Activated CD4-positive, alpha-beta memory T cell treated with anti-CD3 and anti-CD28 coated beads for 36 hours (primary cell): ENCODE measurements around the gene HNRNPUL1. TPM values are rescaled to one million over a fixed set of nuclear protein-coding genes. Genes with fewer than 3 reads are reported as not detected.

Experiments used
- CTCF ChIA-PET: fragments of 350-600 bp; sonication (Branson Sonifier 250); formaldehyde crosslinking; loops from one replicate; lab custom pipeline; 2021; ENCODE audit warnings: antibody characterized with exemption, inconsistent platforms; lab: Charles Lee
- POLR2A ChIA-PET: fragments of 350-600 bp; sonication (Branson Sonifier 250); formaldehyde crosslinking; loops from one replicate; lab custom pipeline; 2021; ENCODE audit warnings: antibody characterized with exemption; lab: Charles Lee
- DNase-seq: peaks from one replicate; pipeline ENCODE4 v3.0.0-alpha.2; 2020
- H3K27ac Mint-ChIP-seq: one replicate; pipeline ENCODE4 v1.8.0; 2021; ENCODE audit warnings: mixed read lengths
- H3K27me3 Mint-ChIP-seq: one replicate; pipeline ENCODE4 v1.8.0; 2021; ENCODE audit warnings: mixed read lengths
- H3K36me3 Mint-ChIP-seq: one replicate; pipeline ENCODE4 v1.8.0; 2021; ENCODE audit warnings: mixed read lengths
- H3K4me1 Mint-ChIP-seq: one replicate; pipeline ENCODE4 v1.8.0; 2021; ENCODE audit warnings: low read depth, mixed read lengths
- H3K4me3 Mint-ChIP-seq: one replicate; pipeline ENCODE4 v1.8.0; 2021; ENCODE audit warnings: mild to moderate bottlenecking, mixed read lengths
- H3K9me3 Mint-ChIP-seq: one replicate; pipeline ENCODE4 v1.8.0; 2021; ENCODE audit warnings: mixed read lengths
- intact Hi-C: fragments of 100-400 bp; cut with micrococcal nuclease; formaldehyde crosslinking; loops from one replicate; pipeline ENCODE4 v1.15.1; 2023
- total RNA-seq, 2 experiments: library from RNA; stranded (reverse); gene quantifications; one replicate each; pipeline ENCODE4 v1.2.3, GENCODE V29; 2021

The HNRNPUL1 gene
- total RNA-seq, 2 experiments from 2014 or later: 290 to 295 TPM

DNA sequence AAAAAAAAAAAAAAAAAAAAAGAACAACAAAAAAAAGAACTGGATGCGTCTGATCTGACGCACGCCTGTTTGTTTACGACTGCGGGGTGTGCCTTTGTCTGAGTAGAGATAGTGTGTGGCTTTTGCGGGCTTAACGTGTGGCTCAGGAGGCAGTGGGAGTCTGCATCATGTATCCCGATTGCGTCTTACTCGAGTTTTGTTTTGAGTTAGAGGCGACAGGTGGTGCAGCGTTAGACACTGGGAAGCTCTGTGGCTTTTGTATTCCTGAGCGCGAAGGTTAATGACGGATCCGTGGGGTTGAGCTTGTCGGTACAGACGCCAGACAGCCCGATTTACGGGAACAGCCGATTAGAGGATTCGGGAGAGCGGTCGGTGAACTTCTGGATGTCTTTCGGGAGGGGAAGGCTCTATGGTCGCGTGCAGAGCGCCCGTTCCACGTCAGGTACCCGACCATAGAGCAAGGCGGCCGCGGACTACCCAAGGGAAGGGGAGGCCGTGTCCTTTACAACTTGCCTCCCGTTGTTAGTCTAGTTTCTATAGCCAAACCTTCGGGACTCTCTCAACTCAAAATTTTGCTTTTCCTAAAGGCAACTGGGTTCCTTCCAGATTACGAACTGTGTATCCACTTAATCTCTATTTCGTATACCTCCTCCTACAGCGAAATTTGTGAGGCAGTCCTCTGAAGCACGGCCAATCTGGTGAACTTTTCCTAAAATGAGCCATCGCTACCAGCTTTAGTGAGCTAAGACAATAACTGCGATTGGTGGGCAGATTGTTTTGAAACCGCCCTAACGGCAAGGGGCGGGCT, 926 bp upstream of the HNRNPUL1 start:
- ChIA-PET CTCF (interaction anchor here (0.9 to 9.3 kb wide), 18 partner anchors 8 to 300 kb away, joined by 3 to 118 read pairs (median 4); partner anchors contain the start of genes CCDC97 and DMAC2), POLR2A (interaction anchor here (1.0 to 4.9 kb wide), 12 partner anchors 35 to 798 kb away, joined by 3 to 97 read pairs (median 8); partner anchors contain the start of genes B9D2, BLVRB, CCDC97 and RAB4B)
- Mint-ChIP-seq H3K36me3 (peaks cover 35% of the 10 kb centered on the region), H3K4me3 (peak overlapping the region; percentile 97), H3K27me3 (peaks cover 4% of the 10 kb centered on the region), H3K9me3 (no peaks in the 10 kb centered on the region), H3K27ac (peak overlapping the region; percentile 100), H3K4me1 (peaks cover 44% of the 10 kb centered on the region)
- DNase-seq: peak; percentile 96
- intact Hi-C loops: loop anchor here (1.0 to 5.0 kb wide), 12 partner anchors 38 to 1861 kb away; partner anchors contain the start of genes ACTMAP, B9D2, BCKDHA and COQ8B

DNA sequence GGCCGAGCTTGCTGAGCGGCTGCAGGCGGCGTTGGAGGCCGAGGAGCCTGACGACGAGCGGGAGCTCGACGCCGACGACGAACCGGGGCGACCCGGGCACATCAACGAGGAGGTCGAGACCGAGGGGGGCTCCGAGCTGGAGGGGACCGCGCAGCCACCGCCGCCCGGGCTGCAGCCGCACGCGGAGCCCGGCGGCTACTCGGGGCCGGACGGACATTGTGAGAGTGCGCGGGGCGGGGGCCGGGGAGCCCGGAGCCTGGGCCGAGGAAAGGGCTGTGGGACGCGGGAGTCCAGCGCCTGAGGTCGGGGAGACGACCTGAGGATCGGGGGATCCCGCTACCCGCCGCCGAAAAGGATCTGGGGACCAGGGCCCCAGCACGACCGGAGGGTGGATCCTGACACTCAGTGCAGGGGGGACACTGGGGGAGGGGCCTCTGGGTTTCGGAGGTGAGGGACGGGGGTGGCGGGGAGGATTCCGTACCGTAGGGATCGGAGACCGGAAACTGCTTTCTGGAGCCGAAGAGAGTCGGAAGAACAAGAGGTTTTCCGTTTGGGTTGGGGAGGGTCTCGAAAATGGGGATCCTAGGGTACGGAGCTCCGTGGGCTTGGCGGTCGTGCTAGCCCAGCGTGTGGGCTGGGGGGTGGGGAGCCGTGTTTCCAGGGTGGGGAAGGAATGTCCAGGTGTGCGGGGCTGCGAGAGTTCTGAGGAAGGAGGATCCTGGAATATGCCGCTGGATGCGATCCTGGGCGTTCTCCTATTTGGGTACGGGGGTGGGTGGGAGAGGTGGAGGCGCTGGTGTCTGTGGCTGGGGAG, 616 bp downstream of the HNRNPUL1 start:
- peak; percentile 76 for DNase-seq
- Mint-ChIP-seq H3K9me3 (no peaks in the 10 kb centered on the region), H3K27me3 (peaks cover 4% of the 10 kb centered on the region), H3K36me3 (peaks cover 41% of the 10 kb centered on the region), H3K4me3 (peak overlapping the region; percentile 97), H3K4me1 (peaks cover 46% of the 10 kb centered on the region), H3K27ac (peak overlapping the region; percentile 100)
- intact Hi-C loops: loop anchor here (5.0 kb wide), 2 partner anchors 462 to 1862 kb away; no protein-coding TSS in a partner anchor
- POLR2A ChIA-PET: interaction anchor here (0.6 to 4.9 kb wide), 12 partner anchors 10 to 799 kb away, joined by 3 to 97 read pairs (median 5); partner anchors contain the start of genes B9D2, BLVRB, CCDC97 and TGFB1
- CTCF ChIA-PET: interaction anchor here (0.6 to 9.3 kb wide), 10 partner anchors 34 to 116 kb away, joined by 3 to 118 read pairs (median 6); partner anchors contain the start of gene CCDC97

- H3K27ac Mint-ChIP-seq: peak overlapping the region; percentile 100
- no peaks in the 10 kb centered on the region for H3K9me3 Mint-ChIP-seq
- peaks cover 41% of the 10 kb centered on the region for H3K36me3 Mint-ChIP-seq
- peak; percentile 16 for DNase-seq
- intact Hi-C loops: no loop called here
- ChIA-PET CTCF (interaction anchor here (1.0 to 9.3 kb wide), 6 partner anchors 32 to 630 kb away, joined by 3 to 118 read pairs (median 5); partner anchors contain the start of gene CCDC97), POLR2A (interaction anchor here (0.6 to 4.9 kb wide), 7 partner anchors 9 to 473 kb away, joined by 3 to 97 read pairs (median 5); partner anchors contain the start of genes CCDC97 and EGLN2)
- peak overlapping the region; percentile 97 for H3K4me3 Mint-ChIP-seq
- peaks cover 46% of the 10 kb centered on the region for H3K4me1 Mint-ChIP-seq
- peaks cover 4% of the 10 kb centered on the region for H3K27me3 Mint-ChIP-seq
Measured at GRCh38 chr19:41265395-41266153, 1.4 kb downstream of the HNRNPUL1 start.

- Mint-ChIP-seq H3K27me3 (peaks cover under 1% of the 10 kb centered on the region), H3K36me3 (peaks cover 70% of the 10 kb centered on the region), H3K9me3 (no peaks in the 10 kb centered on the region), H3K4me3 (no peak overlapping the region), H3K27ac (no peak overlapping the region), H3K4me1 (peaks cover 31% of the 10 kb centered on the region)
- intact Hi-C loops: no loop called here
- ChIA-PET POLR2A (no interaction called here), CTCF (no interaction called here)
- DNase-seq: no peak
Measured at GRCh38 chr19:41269055-41269454, 4.9 kb downstream of the HNRNPUL1 start.

- CTCF ChIA-PET: interaction anchor here (0.7 kb wide), 1 partner anchor 37 kb away, joined by 4 read pairs; no protein-coding TSS in a partner anchor
- Mint-ChIP-seq H3K27me3 (no peaks in the 10 kb centered on the region), H3K4me3 (no peak overlapping the region), H3K36me3 (peaks cover 73% of the 10 kb centered on the region), H3K27ac (no peak overlapping the region), H3K9me3 (no peaks in the 10 kb centered on the region), H3K4me1 (peaks cover 30% of the 10 kb centered on the region)
- POLR2A ChIA-PET: no interaction called here
- DNase-seq: no peak
- intact Hi-C loops: no loop called here
Measured at GRCh38 chr19:41269571-41269970, 5.4 kb downstream of the HNRNPUL1 start.

- intact Hi-C loops: no loop called here
- H3K4me1 Mint-ChIP-seq: peaks cover 12% of the 10 kb centered on the region
- H3K9me3 Mint-ChIP-seq: no peaks in the 10 kb centered on the region
- no peak overlapping the region for H3K4me3 Mint-ChIP-seq
- ChIA-PET CTCF (no interaction called here), POLR2A (no interaction called here)
- no peak overlapping the region for H3K27ac Mint-ChIP-seq
- H3K36me3 Mint-ChIP-seq: peaks cover 66% of the 10 kb centered on the region
- no peak for DNase-seq
- H3K27me3 Mint-ChIP-seq: no peaks in the 10 kb centered on the region
Measured at GRCh38 chr19:41273076-41273475, 8.9 kb downstream of the HNRNPUL1 start.

DNA sequence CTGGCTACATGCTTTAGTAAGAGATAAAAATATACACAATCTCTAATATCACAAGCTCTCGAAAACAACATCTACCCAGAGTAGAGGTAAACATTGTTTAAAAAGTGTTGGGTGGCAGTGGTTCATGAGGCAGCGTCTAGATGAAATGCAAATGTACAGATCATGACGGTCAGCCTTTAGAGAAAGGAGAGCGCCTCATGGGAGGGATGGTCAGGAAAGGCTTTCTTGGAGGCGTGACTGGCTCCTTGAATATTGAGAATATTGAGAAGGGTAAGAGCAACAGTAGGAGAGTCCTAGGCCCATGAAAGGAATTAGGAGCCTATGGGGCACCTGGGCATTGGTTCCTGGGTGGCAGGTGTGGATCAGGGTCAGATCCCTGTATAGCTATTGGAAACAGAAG, 10.6 kb downstream of the HNRNPUL1 start:
- no peak for DNase-seq
- ChIA-PET POLR2A (interaction anchor here (1.4 kb wide), 1 partner anchor 10 kb away, joined by 5 read pairs; the partner anchor contains the start of gene HNRNPUL1), CTCF (no interaction called here)
- intact Hi-C loops: no loop called here
- Mint-ChIP-seq H3K27ac (no peak overlapping the region), H3K36me3 (peaks cover 70% of the 10 kb centered on the region), H3K4me1 (peaks cover 9% of the 10 kb centered on the region), H3K4me3 (no peak overlapping the region), H3K9me3 (no peaks in the 10 kb centered on the region), H3K27me3 (no peaks in the 10 kb centered on the region)

- peaks cover 9% of the 10 kb centered on the region for H3K4me1 Mint-ChIP-seq
- intact Hi-C loops: no loop called here
- H3K27ac Mint-ChIP-seq: peak overlapping the region; percentile 10
- H3K4me3 Mint-ChIP-seq: no peak overlapping the region
- peaks cover 78% of the 10 kb centered on the region for H3K36me3 Mint-ChIP-seq
- no peaks in the 10 kb centered on the region for H3K9me3 Mint-ChIP-seq
- H3K27me3 Mint-ChIP-seq: no peaks in the 10 kb centered on the region
- ChIA-PET POLR2A (interaction anchor here (1.3 kb wide), 1 partner anchor 12 kb away, joined by 3 read pairs; the partner anchor contains the start of gene HNRNPUL1), CTCF (no interaction called here)
- no peak for DNase-seq
Measured at GRCh38 chr19:41276231-41276630, 12.1 kb downstream of the HNRNPUL1 start.

DNA sequence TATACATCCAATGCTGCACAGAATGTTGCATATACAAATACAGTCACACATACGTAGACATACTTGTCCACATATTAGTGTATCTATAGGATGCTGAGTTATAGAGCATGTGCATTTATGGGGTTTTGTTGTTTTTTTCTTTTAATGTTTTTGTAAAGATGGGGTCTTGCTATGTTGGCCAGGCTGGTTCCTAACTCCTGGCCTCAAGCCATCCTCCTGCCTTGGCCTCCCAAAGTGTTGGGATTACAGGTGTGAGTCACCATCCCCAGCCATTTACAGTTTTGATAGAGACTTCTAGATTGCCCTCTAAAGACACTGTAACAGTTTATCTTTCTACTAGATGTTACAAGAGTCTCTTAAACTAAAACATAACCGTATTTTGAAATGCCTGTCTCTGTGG, 14.3 kb downstream of the HNRNPUL1 start:
- no peaks in the 10 kb centered on the region for H3K9me3 Mint-ChIP-seq
- ChIA-PET CTCF (no interaction called here), POLR2A (no interaction called here)
- H3K27ac Mint-ChIP-seq: no peak overlapping the region
- H3K4me3 Mint-ChIP-seq: no peak overlapping the region
- H3K27me3 Mint-ChIP-seq: no peaks in the 10 kb centered on the region
- peaks cover 5% of the 10 kb centered on the region for H3K4me1 Mint-ChIP-seq
- peaks cover 67% of the 10 kb centered on the region for H3K36me3 Mint-ChIP-seq
- no peak for DNase-seq
- intact Hi-C loops: no loop called here

DNA sequence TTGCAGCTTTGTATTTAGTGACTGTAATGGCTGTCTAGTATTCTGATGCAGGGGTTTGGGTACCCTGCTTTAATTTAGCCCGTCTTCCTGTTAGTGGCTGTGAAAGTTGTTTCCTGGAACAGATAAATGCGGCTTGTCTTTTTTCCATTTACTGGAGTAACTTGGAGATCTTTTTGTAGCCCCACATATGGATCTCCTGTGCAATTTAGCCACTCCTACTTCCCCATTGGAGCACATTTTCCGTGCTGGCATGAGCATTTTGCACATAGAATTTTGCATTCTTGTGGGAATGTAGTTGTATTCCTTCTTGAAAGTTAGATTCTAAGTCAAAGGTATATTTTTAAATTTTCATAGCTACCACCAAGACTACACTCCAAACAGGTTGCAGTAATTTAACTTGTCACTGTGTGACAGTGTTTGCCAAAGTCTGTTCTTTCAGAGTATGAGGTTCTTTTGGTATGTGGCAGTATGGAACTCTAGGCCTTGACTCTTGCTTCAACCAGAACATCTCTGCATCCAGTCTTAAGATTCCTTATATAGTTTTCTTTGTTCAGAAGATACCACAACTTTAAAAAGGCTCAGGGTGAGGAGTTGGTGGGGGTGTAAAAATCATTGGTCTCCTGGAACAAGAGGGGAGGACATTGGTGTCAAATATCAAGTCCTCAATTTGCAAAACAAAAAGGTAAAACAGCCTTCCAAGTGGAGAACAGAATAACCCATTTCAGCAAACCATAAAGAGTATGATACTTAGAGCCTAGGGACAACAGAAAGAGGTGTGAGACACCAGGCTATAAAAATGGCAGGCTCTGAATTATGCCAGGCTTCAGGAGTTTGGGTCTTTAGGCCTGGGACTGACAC, 24.7 kb downstream of the HNRNPUL1 start:
- ChIA-PET CTCF (interaction anchor here (1.2 kb wide), 1 partner anchor 14 kb away, joined by 4 read pairs; no protein-coding TSS in a partner anchor), POLR2A (interaction anchor here (1.1 kb wide), 1 partner anchor 26 kb away, joined by 3 read pairs; no protein-coding TSS in a partner anchor)
- no peak overlapping the region for H3K4me3 Mint-ChIP-seq
- intact Hi-C loops: no loop called here
- H3K27me3 Mint-ChIP-seq: no peaks in the 10 kb centered on the region
- peaks cover 54% of the 10 kb centered on the region for H3K36me3 Mint-ChIP-seq
- H3K9me3 Mint-ChIP-seq: no peaks in the 10 kb centered on the region
- no peak for DNase-seq
- peaks cover 3% of the 10 kb centered on the region for H3K4me1 Mint-ChIP-seq
- peak overlapping the region; percentile 38 for H3K27ac Mint-ChIP-seq
